Stimulated activated naive CD8-positive, alpha-beta T cell treated with anti-CD3 and anti-CD28 coated beads, Interleukin-15, Interleukin-2, amounts not matched to agents 100 U/mL and 50 U/mL, for 24 hours (primary cell): Measurements from ENCODE around the gene C20orf96.
"Not testable (repeated sequence)": the region's sequence is repeated elsewhere in the genome, so short reads cannot be mapped to it uniquely, and the experiment has no call there.

ENCODE experiments used
- ATAC-seq: fragments of 150-1000 bp; cut with Tn5 transposase; one replicate; pipeline ENCODE4 v1.10.0; 2021
- DNase-seq: peaks from one replicate; pipeline ENCODE4 v3.0.0; 2021

Gene C20orf96

DNA sequence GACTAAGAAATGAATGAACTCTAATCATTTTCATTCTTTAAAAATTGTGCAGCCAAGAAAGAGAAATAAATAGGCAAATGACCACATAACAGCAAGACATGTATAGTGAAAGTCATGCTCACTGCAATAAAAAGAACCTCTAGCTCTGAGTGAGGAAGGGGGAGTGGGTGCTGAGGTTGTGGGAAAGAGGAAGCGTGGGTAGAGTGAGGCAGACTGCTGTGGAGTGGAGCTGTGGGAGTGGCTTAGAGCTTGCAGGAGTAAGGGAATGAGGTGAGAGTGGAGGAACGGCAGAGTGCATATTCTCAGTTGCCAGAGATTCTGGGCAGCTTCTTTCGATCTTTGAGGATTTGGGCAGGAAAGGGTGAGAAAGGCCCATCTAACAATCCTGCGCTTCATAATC is 53.1 kb downstream of the C20orf96 start:
- ATAC-seq = peak; percentile 89

DNA sequence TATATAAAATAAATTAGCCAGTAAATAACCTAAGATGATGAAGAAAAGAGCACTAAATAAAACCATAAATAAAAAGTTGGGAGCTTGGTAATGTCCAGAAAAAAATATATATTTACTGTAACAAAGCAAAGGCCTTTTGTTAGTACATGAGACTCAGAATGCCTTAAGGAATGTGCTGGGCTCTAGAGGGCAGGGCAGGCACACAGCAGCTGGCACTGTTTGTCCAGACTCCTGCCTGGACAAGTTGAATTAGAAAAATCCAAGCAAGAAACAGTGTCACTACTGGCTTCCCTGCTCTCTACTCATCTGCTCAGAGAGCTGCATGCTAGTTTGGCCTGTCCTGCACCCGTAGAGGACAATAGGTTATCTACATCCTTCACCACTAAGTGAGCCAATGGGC is 54.7 kb downstream of the C20orf96 start:
- no peak for ATAC-seq
- no peak for DNase-seq

More for the DNA sequence above, 53.1 kb downstream of the C20orf96 start:
- peak; percentile 33 for DNase-seq

DNA sequence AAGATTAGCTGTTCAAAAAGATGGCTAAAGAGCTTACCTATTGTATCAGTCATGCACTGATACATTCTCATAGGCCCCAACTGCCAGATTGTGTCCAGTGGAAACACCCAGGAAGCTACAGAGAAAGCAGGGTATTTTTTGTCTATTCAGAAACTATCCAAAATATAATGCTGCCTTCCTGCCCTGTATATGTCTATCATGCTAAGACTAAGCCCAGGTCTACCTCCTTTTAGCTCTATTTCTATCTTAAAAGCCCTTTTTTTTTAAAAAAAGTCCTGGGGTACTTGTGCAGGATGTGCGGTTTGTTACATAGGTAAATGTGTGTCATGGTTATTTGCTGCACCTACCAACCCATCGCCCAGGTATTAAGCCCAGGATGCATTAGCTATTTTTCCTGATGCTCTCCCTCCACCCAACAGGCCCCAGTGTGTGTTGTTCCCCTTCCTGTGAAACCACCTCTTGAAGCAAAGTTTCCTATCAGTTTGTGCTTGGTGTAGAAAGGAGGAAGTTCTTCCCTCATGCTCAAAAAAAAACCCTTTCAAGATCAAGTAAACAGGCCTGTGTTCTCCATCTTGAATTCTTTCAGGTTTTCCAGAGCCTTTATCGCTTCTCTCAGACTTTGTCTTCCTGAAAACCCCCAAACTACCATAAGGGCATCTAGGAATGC is 63.0 kb downstream of the C20orf96 start:
- no peak for DNase-seq
- no peak for ATAC-seq

DNA sequence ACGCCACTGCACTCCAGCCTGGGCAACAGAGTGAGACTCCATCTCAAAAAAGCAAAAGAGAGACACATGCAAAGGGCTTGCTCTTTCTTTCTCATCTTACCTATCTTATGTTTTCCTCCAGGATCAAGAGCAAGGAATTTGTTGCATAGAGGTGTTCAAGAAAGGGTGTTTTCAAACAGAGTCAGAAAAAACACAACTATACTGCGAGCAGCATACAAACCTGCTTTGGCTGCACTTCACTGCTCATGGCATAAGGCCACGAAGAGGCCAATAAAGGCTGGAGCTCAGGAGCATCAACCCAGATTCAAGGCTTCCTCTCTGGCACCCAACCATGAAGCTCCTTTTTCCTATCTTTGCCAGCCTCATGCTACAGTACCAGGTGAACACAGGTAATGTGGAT is 63.6 kb downstream of the C20orf96 start, which contains the start of gene DEFB129:
TSS of gene DEFB129 (plus strand) at position 301 of the 400 bp plus-strand sequence. CDS start at position 332, 31 bp downstream.
- no peak for DNase-seq
- ATAC-seq = no peak

DNA sequence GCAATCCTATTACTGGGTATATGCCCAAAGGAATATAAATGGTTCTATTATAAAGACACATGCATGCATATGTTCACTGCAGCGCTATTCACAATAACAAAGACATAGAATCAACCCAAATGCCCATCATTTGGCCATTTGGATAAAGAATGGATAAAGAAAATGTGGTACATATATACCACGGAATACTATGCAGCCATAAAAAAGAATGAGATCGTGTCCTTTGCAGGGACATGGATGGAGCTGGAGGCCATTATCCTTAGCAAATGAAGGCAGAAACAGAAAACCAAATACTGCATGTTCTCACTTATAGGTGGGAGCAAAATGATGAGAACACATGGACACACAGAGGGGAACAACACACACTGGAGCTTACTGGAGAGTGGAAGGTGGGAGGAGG is 64.7 kb downstream of the C20orf96 start:
- ATAC-seq, DNase-seq: not testable (repeated sequence)

DNA sequence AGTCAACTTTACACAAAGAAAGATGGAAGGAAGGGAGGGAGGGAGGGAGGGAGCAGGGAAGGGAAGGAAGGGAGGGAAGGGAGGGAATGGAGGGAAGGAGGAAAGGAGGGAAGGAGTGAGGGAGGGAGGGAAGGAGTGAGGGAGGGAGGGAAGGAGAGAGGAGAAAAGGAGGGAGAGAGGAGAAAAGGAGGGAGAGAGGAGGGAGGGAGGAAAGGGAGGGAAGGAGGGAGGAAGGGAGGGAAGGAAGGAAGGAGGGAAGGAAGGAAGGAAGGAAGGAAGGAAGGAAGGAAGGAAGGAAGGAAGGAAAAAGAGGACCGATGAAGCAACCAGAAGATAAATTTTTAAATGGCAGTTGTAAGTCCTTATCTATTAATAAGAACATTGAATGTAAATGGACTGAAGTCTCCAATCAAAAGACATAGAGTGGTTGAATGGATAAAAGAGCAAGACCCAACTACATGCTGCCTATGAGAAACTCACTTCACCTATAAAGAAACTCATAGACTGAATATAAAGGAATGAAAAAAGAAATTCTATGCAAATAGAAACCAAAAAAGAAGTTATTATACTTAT is 69.2 kb downstream of the C20orf96 start:
- no peak for DNase-seq

More for the DNA sequence above, 69.2 kb downstream of the C20orf96 start:
- ATAC-seq = no peak
